HepG2 (cell line): ENCODE measurements around the gene HPCAL4. TPM values are rescaled to one million over a fixed set of nuclear protein-coding genes. Genes with fewer than 3 reads are reported as not detected.

Experiments used
- ARNT2 ChIP-seq: sonication (generic); formaldehyde crosslinking; IDR thresholded peaks from 2 replicates; pipeline ENCODE4 v1.8.0; 2022; ENCODE audit warnings: mild to moderate bottlenecking, low read depth, missing genetic modification reagents, moderate library complexity
- FOXP4 ChIP-seq: sonication (generic); formaldehyde crosslinking; IDR thresholded peaks from 2 replicates; pipeline ENCODE4 v1.4.0; 2020; ENCODE audit warnings: missing genetic modification reagents
- GMEB1 ChIP-seq: sonication (generic); formaldehyde crosslinking; IDR thresholded peaks from 2 replicates; pipeline ENCODE4 v1.5.1; 2020; ENCODE audit warnings: missing genetic modification reagents, mild to moderate bottlenecking, borderline replicate concordance
- NFKB2 ChIP-seq: sonication (generic); formaldehyde crosslinking; IDR thresholded peaks from 2 replicates; pipeline ENCODE4 v1.4.0; 2020; ENCODE audit warnings: missing genetic modification reagents, borderline replicate concordance
- PTBP1 ChIP-seq: fragments of 200-400 bp; formaldehyde crosslinking; IDR thresholded peaks from 2 replicates; pipeline ENCODE4 v1.6.1; 2018; ENCODE audit warnings: low read length, low read depth; ENCODE audit not compliant: poor library complexity, severe bottlenecking
- RBAK ChIP-seq: sonication (generic); formaldehyde crosslinking; IDR thresholded peaks from 2 replicates; pipeline ENCODE4 v1.5.1; 2020; ENCODE audit warnings: mild to moderate bottlenecking, missing genetic modification reagents
- SETDB1 ChIP-seq: sonication (generic); formaldehyde crosslinking; IDR thresholded peaks from 2 replicates; pipeline ENCODE4 v1.5.1; 2020; ENCODE audit warnings: missing genetic modification reagents, mild to moderate bottlenecking, borderline replicate concordance
- YEATS2 ChIP-seq: sonication (generic); formaldehyde crosslinking; IDR thresholded peaks from 2 replicates; pipeline ENCODE4 v1.4.0; 2020; ENCODE audit warnings: missing genetic modification reagents, borderline replicate concordance
- ZBTB38 ChIP-seq: sonication (generic); formaldehyde crosslinking; IDR thresholded peaks from 2 replicates; pipeline ENCODE4 v1.5.1; 2020; ENCODE audit warnings: mild to moderate bottlenecking, missing genetic modification reagents
- ZFP91 ChIP-seq: sonication (generic); formaldehyde crosslinking; IDR thresholded peaks from 2 replicates; pipeline ENCODE4 v1.9.0; 2022; ENCODE audit warnings: missing genetic modification reagents, mild to moderate bottlenecking, borderline replicate concordance
- ZHX2 ChIP-seq, 2 experiments: sonication (generic) in 1 of 2; formaldehyde crosslinking in 1 of 2; IDR thresholded peaks; 2 replicates each; pipeline versions ENCODE4 v1.6.1 to v1.9.0; 2014 to 2022; ENCODE audit warnings: antibody characterized with exemption in 1 of 2, borderline replicate concordance in 1 of 2, inconsistent platforms in 1 of 2, low read depth in 1 of 2, missing genetic modification reagents in 1 of 2
- ZNF564 ChIP-seq: sonication (generic); formaldehyde crosslinking; IDR thresholded peaks from 2 replicates; pipeline ENCODE4 v1.8.1; 2023; ENCODE audit warnings: mild to moderate bottlenecking, missing genetic modification reagents
- ZNF737 ChIP-seq: sonication (generic); formaldehyde crosslinking; IDR thresholded peaks from 2 replicates; pipeline ENCODE4 v1.5.0; 2020; ENCODE audit warnings: missing genetic modification reagents, mild to moderate bottlenecking, borderline replicate concordance
- ZNF749 ChIP-seq: sonication (generic); formaldehyde crosslinking; IDR thresholded peaks from 2 replicates; pipeline ENCODE4 v1.8.0; 2022; ENCODE audit warnings: mild to moderate bottlenecking, missing genetic modification reagents, moderate library complexity, borderline replicate concordance
- polyA plus RNA-seq, 8 experiments: library from polyadenylated mRNA; depleted of rRNA in 3 of 8; stranded (reverse) in 7 of 8; unstranded in 1 of 8; fragments of >200 nt; fragmentation: Illumina TruSeq in 4 of 8; extraction: Trizol in 4 of 8; gene quantifications; 2 replicates each; pipeline versions ENCODE4 v1.2.1 to v1.2.3, GENCODE V29; 2011 to 2016; ENCODE audit warnings: low read depth in 4 of 8, missing spikeins in 1 of 8, mixed read lengths in 1 of 8; ENCODE audit not compliant: insufficient read depth in 1 of 8
- total RNA-seq, 5 experiments: library from RNA; depleted of rRNA; stranded (reverse); fragments of >200 nt; fragmentation: Illumina TruSeq; extraction: Trizol; gene quantifications; 2 replicates each; pipeline ENCODE4 v1.2.3, GENCODE V29; 2016; ENCODE audit warnings: low read depth in 1 of 5

The HPCAL4 gene
- total and polyA plus RNA-seq, 2 of the 13 experiments (the other 11 are each of a cell fraction or from before 2014, with no cell fraction given) = not detected

GRCh38 chr1:39639305-39640130 lies 51.7 kb downstream of the HPCAL4 start, which contains the start of gene HEYL (continued):
- TF ChIP-seq FOXP4 (CRISPR knock-in tag) = no peak
- no peak for TF ChIP-seq ZNF564
- no peak for TF ChIP-seq ZBTB38 (CRISPR knock-in tag)
- TF ChIP-seq ZNF737 (CRISPR knock-in tag) = no peak
- no peak for TF ChIP-seq NFKB2 (CRISPR knock-in tag)
- no peak for TF ChIP-seq RBAK (CRISPR knock-in tag)
- TF ChIP-seq ZFP91 (CRISPR knock-in tag) = 0 out of 2 replicates have a peak, but pooled peaks have one; percentile 37
- TF ChIP-seq YEATS2 (CRISPR knock-in tag) = no peak
- TF ChIP-seq ARNT2 (CRISPR knock-in tag) = no peak
- no peak for TF ChIP-seq PTBP1
- no peak for TF ChIP-seq GMEB1 (CRISPR knock-in tag)
- TF ChIP-seq ZNF749 (CRISPR knock-in tag) = no peak
- no peak for TF ChIP-seq ZHX2 (IDR thresholded peaks at IDR 0.05; ENCODE audit: low read depth)
- no peak for TF ChIP-seq ZHX2 (CRISPR knock-in tag; IDR thresholded peaks at IDR 0.05; ENCODE audit: borderline replicate concordance)
- TF ChIP-seq SETDB1 = no peak
